PFSK-1 (cell line): ENCODE data around the gene STARD13.

Experiments used
- FOXP2 ChIP-seq: optimal IDR thresholded peaks from 2 replicates; pipeline ENCODE3; 2011; ENCODE audit warnings: borderline replicate concordance, control low read depth, inconsistent platforms; ENCODE audit not compliant: insufficient read depth; ENCODE audit errors: extremely low read length, extremely low read depth
- POLR2AphosphoS5 ChIP-seq: IDR thresholded peaks from 2 replicates; pipeline ENCODE4 v1.6.1; 2012; ENCODE audit warnings: low read depth, mild to moderate bottlenecking, control low read depth, low read length, moderate library complexity
- SIN3A ChIP-seq: IDR thresholded peaks from 2 replicates; pipeline ENCODE4 v1.6.1; 2012; ENCODE audit warnings: mild to moderate bottlenecking, low read length, moderate library complexity, borderline replicate concordance; ENCODE audit not compliant: insufficient read depth
- TAF1 ChIP-seq: IDR thresholded peaks from 2 replicates; pipeline ENCODE4 v1.6.1; 2012; ENCODE audit warnings: low read length, control low read depth, borderline replicate concordance; ENCODE audit not compliant: insufficient read depth
- TF ChIP-seq, protein P1 (sequence below), 2 experiments: IDR thresholded peaks; 2 replicates each; pipeline versions ENCODE4 v1.6.1 to v1.8.0; 2011 to 2012; ENCODE audit warnings: low read depth in 2 of 2, low read length in 2 of 2, control low read depth in 1 of 2, inconsistent platforms in 1 of 2, mild to moderate bottlenecking in 1 of 2, moderate library complexity in 1 of 2; ENCODE audit not compliant: insufficient read depth in 1 of 2

Gene STARD13

DNA sequence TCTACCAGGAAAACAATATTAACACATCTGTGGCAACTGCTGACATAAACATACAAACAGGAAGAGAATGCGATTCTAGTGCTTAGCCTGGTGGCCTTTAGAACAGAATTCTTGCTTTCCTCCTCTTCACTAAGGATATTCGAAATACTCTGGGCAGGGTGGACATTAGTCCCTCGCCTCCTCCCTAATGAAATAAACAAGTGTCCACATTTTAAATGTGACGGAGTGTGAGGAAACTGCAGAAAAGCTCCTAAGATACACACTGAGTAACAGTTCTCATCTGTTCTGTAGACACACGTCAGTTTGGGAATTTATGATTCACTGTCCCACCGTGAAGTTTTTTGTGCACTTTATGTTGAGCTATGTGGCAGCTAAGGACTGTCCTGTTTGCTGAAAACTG, 639 bp downstream of the STARD13 start:
- TF ChIP-seq, protein P1, sequence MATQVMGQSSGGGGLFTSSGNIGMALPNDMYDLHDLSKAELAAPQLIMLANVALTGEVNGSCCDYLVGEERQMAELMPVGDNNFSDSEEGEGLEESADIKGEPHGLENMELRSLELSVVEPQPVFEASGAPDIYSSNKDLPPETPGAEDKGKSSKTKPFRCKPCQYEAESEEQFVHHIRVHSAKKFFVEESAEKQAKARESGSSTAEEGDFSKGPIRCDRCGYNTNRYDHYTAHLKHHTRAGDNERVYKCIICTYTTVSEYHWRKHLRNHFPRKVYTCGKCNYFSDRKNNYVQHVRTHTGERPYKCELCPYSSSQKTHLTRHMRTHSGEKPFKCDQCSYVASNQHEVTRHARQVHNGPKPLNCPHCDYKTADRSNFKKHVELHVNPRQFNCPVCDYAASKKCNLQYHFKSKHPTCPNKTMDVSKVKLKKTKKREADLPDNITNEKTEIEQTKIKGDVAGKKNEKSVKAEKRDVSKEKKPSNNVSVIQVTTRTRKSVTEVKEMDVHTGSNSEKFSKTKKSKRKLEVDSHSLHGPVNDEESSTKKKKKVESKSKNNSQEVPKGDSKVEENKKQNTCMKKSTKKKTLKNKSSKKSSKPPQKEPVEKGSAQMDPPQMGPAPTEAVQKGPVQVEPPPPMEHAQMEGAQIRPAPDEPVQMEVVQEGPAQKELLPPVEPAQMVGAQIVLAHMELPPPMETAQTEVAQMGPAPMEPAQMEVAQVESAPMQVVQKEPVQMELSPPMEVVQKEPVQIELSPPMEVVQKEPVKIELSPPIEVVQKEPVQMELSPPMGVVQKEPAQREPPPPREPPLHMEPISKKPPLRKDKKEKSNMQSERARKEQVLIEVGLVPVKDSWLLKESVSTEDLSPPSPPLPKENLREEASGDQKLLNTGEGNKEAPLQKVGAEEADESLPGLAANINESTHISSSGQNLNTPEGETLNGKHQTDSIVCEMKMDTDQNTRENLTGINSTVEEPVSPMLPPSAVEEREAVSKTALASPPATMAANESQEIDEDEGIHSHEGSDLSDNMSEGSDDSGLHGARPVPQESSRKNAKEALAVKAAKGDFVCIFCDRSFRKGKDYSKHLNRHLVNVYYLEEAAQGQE (IDR thresholded peaks at IDR 0.05; ENCODE audit: insufficient read depth in 1 of 2, low read depth in 2 of 2, low read length in 2 of 2), result no peak
- TF ChIP-seq TAF1, result no peak
- no peak for TF ChIP-seq FOXP2
- TF ChIP-seq POLR2AphosphoS5, result no peak
- no peak for TF ChIP-seq SIN3A

DNA sequence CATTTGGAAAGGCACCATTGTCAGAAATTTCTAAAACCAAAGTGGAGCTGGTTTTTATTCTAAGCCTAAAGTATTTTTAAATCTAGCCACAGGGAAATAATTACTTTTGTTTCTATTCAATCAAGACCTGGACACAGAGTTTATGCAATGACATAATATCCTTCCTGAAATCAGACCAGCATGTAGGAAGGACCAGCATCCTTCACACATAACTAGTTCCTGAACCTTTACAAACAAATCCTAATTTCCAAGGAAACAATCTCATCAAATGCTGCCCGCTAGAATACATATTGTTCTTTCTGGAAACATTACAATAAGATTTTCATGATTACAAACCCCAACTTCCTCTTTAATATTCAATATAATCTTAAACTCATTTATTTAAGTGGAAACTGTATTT, 1.5 kb downstream of the STARD13 start:
- TF ChIP-seq POLR2AphosphoS5 (no peak), SIN3A (no peak), FOXP2 (no peak), TAF1 (no peak)
- TF ChIP-seq, protein P1 (IDR thresholded peaks at IDR 0.05; ENCODE audit: insufficient read depth in 1 of 2, low read depth in 2 of 2, low read length in 2 of 2), result no peak

DNA sequence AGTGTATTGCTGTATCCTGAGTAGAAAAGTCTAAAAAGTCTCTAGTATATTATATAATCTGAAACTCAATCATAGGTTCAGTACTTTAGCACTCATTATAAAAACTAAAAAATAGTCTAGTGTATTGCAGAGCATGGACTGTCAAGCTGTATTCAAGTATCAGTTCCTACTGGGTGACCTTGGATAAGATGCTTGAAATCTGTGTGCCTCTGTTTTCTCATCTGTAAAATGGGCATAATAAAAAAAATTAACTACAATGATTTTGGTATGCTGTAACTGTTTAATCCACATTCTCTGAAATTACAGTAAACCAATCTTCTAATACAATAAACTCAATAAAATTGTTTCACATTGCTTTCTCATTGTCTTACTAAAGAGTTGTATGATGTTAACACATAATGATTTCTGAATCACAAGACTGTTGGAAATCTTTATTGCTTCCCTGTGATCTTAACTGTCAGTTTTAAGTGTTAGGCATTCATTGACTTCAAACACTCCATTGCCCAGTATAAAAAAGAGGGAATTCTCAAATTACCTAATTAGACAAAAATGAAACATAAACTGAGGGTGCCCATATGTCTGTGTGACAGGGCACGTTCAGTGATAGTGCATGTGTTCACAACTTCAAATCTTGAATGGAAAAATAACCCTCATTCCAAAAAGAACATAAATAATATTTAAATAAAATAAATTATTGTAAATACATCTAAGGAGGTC, 2.2 kb downstream of the STARD13 start:
- TF ChIP-seq TAF1, result no peak
- TF ChIP-seq FOXP2, result no peak
- no peak for TF ChIP-seq POLR2AphosphoS5
- TF ChIP-seq SIN3A, result no peak
- TF ChIP-seq, protein P1 (IDR thresholded peaks at IDR 0.05; ENCODE audit: insufficient read depth in 1 of 2, low read depth in 2 of 2, low read length in 2 of 2), result no peak

DNA sequence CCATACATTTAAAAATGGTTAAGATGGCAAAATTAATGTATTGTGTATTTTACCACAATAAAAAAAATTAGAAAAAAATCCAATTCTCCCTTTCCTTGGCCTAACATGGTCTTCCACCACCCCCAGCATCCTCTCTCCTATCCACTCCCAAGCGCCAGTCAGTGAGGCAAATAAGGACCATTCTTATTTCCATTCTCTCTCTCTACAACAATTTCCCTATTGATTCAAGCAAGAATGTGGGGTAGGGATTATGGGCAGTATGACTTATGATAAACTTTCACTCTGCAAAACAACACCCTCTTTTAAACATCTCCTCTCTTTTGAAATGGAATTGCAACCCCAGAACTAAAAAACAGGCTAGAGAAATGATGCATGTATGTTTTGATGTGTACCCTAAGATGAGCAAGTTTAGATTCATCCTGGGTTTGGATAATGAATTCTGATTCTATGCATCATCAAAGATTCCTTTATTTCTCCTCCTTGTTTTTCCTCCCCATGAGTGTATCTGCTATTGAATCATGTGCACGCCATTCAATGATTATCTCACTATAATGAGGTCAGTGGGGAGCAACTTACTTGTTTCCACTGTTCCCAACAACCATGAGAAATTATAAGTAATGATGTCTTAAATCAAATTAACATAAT, 3.5 kb downstream of the STARD13 start:
- TF ChIP-seq TAF1 (no peak), FOXP2 (no peak), POLR2AphosphoS5 (no peak), SIN3A (no peak)
- TF ChIP-seq, protein P1 (IDR thresholded peaks at IDR 0.05; ENCODE audit: insufficient read depth in 1 of 2, low read depth in 2 of 2, low read length in 2 of 2), result no peak
